RKO (cell line): ENCODE data around the gene CMPK2.
A peak's percentile ranks its signal among the peaks of the same experiment; 100 is the strongest.
"Not testable (repeated sequence)": the region's sequence is repeated elsewhere in the genome, so short reads cannot be mapped to it uniquely, and the experiment has no call there.

Source experiments
- DNase-seq: peaks from one replicate; pipeline ENCODE4 v3.0.0-alpha.2; 2016; ENCODE audit warnings: low spot score

The CMPK2 gene

GRCh38 chr2:6880200-6880733, 14.6 kb upstream of the CMPK2 start:
- DNase-seq: no peak

GRCh38 chr2:6879011-6879410, 13.3 kb upstream of the CMPK2 start:
- no peak for DNase-seq

GRCh38 chr2:6878549-6878948, 12.8 kb upstream of the CMPK2 start:
- no peak for DNase-seq

GRCh38 chr2:6877402-6878304, 11.9 kb upstream of the CMPK2 start, which contains the start of gene RSAD2:
Gene RSAD2 (plus strand): TSS chr2:6877777. CDS start chr2:6877801, 24 bp downstream.
- DNase-seq: peak; percentile 61

GRCh38 chr2:6876309-6876708, 10.6 kb upstream of the CMPK2 start:
- DNase-seq: no peak

- DNase-seq: no peak
These were observed 8.3 kb upstream of the CMPK2 start for GRCh38 chr2:6874032-6874431.

- no peak for DNase-seq
These were observed 6.7 kb upstream of the CMPK2 start for GRCh38 chr2:6872394-6872793.

GRCh38 chr2:6866982-6867381, 1.3 kb upstream of the CMPK2 start:
- DNase-seq: no peak

- peak; percentile 73 for DNase-seq
These were observed 566 bp upstream of the CMPK2 start for GRCh38 chr2:6866275-6866671.

GRCh38 chr2:6864923-6865345, 773 bp downstream of the CMPK2 start:
- DNase-seq: no peak

- no peak for DNase-seq
These were observed 1.4 kb downstream of the CMPK2 start for GRCh38 chr2:6864231-6864754.

GRCh38 chr2:6863792-6864191, 1.9 kb downstream of the CMPK2 start:
- no peak for DNase-seq

GRCh38 chr2:6860296-6860695, 5.4 kb downstream of the CMPK2 start:
- no peak for DNase-seq

GRCh38 chr2:6858466-6859027, 7.2 kb downstream of the CMPK2 start:
- DNase-seq: not testable (repeated sequence)

GRCh38 chr2:6856548-6856920, 9.2 kb downstream of the CMPK2 start:
- no peak for DNase-seq

- no peak for DNase-seq
These were observed 9.7 kb downstream of the CMPK2 start for GRCh38 chr2:6855860-6856547.

GRCh38 chr2:6854416-6854815, 11.3 kb downstream of the CMPK2 start:
- DNase-seq: no peak

GRCh38 chr2:6852195-6852594, 13.5 kb downstream of the CMPK2 start:
- no peak for DNase-seq

- no peak for DNase-seq
These were observed 18.6 kb downstream of the CMPK2 start for GRCh38 chr2:6846967-6847681.

- no peak for DNase-seq
These were observed 19.2 kb downstream of the CMPK2 start for GRCh38 chr2:6846540-6846939.

- DNase-seq: no peak
These were observed 19.8 kb downstream of the CMPK2 start for GRCh38 chr2:6845903-6846302.

- DNase-seq: no peak
These were observed 20.4 kb downstream of the CMPK2 start for GRCh38 chr2:6845312-6845711.
